Stimulated activated naive CD8-positive, alpha-beta T cell treated with anti-CD3 and anti-CD28 coated beads, Interleukin-15, Interleukin-2, amounts not matched to agents 100 ng/mL and 50 ng/mL, for 24 hours (primary cell): ENCODE results near the gene FBXO31.

Experiments used
- H3K27ac Mint-ChIP-seq: one replicate; pipeline ENCODE4 v1.8.0; 2021; ENCODE audit warnings: mild to moderate bottlenecking, mixed read lengths
- H3K27me3 Mint-ChIP-seq: one replicate; pipeline ENCODE4 v1.8.0; 2021; ENCODE audit warnings: mixed read lengths
- H3K36me3 Mint-ChIP-seq: one replicate; pipeline ENCODE4 v1.8.0; 2021; ENCODE audit warnings: low read depth, mixed read lengths
- H3K4me1 Mint-ChIP-seq: one replicate; pipeline ENCODE4 v1.8.0; 2021; ENCODE audit warnings: low read depth, mixed read lengths
- H3K4me3 Mint-ChIP-seq: one replicate; pipeline ENCODE4 v1.8.0; 2021; ENCODE audit warnings: mild to moderate bottlenecking, mixed read lengths
- H3K9me3 Mint-ChIP-seq: one replicate; pipeline ENCODE4 v1.8.0; 2021; ENCODE audit warnings: mixed read lengths

The FBXO31 gene

GRCh38 chr16:87278191-87279093, 105.1 kb downstream of the FBXO31 start:
- Mint-ChIP-seq H3K27ac (no peak overlapping the region), H3K27me3 (peaks cover 12% of the 10 kb centered on the region), H3K9me3 (no peaks in the 10 kb centered on the region), H3K4me3 (no peak overlapping the region), H3K4me1 (no peaks in the 10 kb centered on the region), H3K36me3 (no peaks in the 10 kb centered on the region)
